CD4-positive, alpha-beta T cell treated with Interleukin-12 subunit alpha and Interleukin-12 subunit beta, for 1 hour (primary cell): Measurements from ENCODE around the gene FAM236B.
"Not testable (repeated sequence)": the region's sequence is repeated elsewhere in the genome, so short reads cannot be mapped to it uniquely, and the experiment has no call there.

Experiments
- DNase-seq: peaks from one replicate; pipeline ENCODE4 v3.0.0-alpha.2; 2020

The FAM236B gene

GRCh38 chrX:72782560-72782959 is at the start of gene FAM236B:
Gene FAM236B, minus strand, starts transcription at chrX:72782660. Its CDS starts 100 bp downstream, at chrX:72782560.
- DNase-seq, result not testable (repeated sequence)

- not testable (repeated sequence) for DNase-seq
Measured at GRCh38 chrX:72830701-72831100, 48.2 kb upstream of the FAM236B start.

GRCh38 chrX:72808110-72808509 is 25.6 kb upstream of the FAM236B start, which contains the start of gene FAM236D:
Gene FAM236D, minus strand, starts transcription at chrX:72808210. Its CDS starts 100 bp downstream, at chrX:72808110.
- DNase-seq, result not testable (repeated sequence)

GRCh38 chrX:72790390-72790789 is 7.9 kb upstream of the FAM236B start:
- DNase-seq, result not testable (repeated sequence)

- DNase-seq, result not testable (repeated sequence)
Measured at GRCh38 chrX:72788142-72788541, 5.7 kb upstream of the FAM236B start.

GRCh38 chrX:72783964-72784363 is 1.5 kb upstream of the FAM236B start:
- DNase-seq, result not testable (repeated sequence)

GRCh38 chrX:72783365-72783936 is 991 bp upstream of the FAM236B start:
- DNase-seq, result not testable (repeated sequence)

GRCh38 chrX:72778146-72778545 is 4.3 kb downstream of the FAM236B start:
- not testable (repeated sequence) for DNase-seq

GRCh38 chrX:72777467-72777790 is 5.0 kb downstream of the FAM236B start:
- not testable (repeated sequence) for DNase-seq

- DNase-seq, result not testable (repeated sequence)
Measured at GRCh38 chrX:72776653-72777466, 5.6 kb downstream of the FAM236B start, which contains the start of gene DMRTC1B. Gene DMRTC1B, plus strand, starts transcription at chrX:72776890. Its CDS starts 68,246 bp downstream, at chrX:72845136.

- not testable (repeated sequence) for DNase-seq
Measured at GRCh38 chrX:72760454-72760853, 22.0 kb downstream of the FAM236B start.

- DNase-seq, result not testable (repeated sequence)
Measured at GRCh38 chrX:72748545-72748944, 33.9 kb downstream of the FAM236B start.

- not testable (repeated sequence) for DNase-seq
Measured at GRCh38 chrX:72745546-72745945, 36.9 kb downstream of the FAM236B start.

- DNase-seq, result no peak
Measured at GRCh38 chrX:72735561-72735960, 46.9 kb downstream of the FAM236B start.

GRCh38 chrX:72733636-72734035 is 48.8 kb downstream of the FAM236B start:
- DNase-seq, result not testable (repeated sequence)
